ENCODE measurements around the gene PPFIA1.

The PPFIA1 gene

GRCh38 chr11:70298243-70298915, 27.9 kb downstream of the PPFIA1 start:
- Histone ChIP-seq H3K27ac (replicated peaks) (no peak overlapping the region), H3K27me3 (ENCODE audit: insufficient read depth, poor library complexity, severe bottlenecking) (no peaks in the 10 kb centered on the region), H3K4me3 (replicated peaks; ENCODE audit: insufficient read depth, low read length) (no peak overlapping the region)
- TF ChIP-seq GABPA (IDR thresholded peaks at IDR 0.05; ENCODE audit: low read depth) (no peak), POLR2AphosphoS5 (IDR thresholded peaks at IDR 0.05; ENCODE audit: low read depth) (no peak), SPI1 (IDR thresholded peaks at IDR 0.05; ENCODE audit: borderline replicate concordance, low read depth) (no peak)
- TF ChIP-seq, protein P1, sequence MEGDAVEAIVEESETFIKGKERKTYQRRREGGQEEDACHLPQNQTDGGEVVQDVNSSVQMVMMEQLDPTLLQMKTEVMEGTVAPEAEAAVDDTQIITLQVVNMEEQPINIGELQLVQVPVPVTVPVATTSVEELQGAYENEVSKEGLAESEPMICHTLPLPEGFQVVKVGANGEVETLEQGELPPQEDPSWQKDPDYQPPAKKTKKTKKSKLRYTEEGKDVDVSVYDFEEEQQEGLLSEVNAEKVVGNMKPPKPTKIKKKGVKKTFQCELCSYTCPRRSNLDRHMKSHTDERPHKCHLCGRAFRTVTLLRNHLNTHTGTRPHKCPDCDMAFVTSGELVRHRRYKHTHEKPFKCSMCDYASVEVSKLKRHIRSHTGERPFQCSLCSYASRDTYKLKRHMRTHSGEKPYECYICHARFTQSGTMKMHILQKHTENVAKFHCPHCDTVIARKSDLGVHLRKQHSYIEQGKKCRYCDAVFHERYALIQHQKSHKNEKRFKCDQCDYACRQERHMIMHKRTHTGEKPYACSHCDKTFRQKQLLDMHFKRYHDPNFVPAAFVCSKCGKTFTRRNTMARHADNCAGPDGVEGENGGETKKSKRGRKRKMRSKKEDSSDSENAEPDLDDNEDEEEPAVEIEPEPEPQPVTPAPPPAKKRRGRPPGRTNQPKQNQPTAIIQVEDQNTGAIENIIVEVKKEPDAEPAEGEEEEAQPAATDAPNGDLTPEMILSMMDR (IDR thresholded peaks at IDR 0.05; ENCODE audit: insufficient read depth, low read length): no peak
- TF ChIP-seq, protein P2, sequence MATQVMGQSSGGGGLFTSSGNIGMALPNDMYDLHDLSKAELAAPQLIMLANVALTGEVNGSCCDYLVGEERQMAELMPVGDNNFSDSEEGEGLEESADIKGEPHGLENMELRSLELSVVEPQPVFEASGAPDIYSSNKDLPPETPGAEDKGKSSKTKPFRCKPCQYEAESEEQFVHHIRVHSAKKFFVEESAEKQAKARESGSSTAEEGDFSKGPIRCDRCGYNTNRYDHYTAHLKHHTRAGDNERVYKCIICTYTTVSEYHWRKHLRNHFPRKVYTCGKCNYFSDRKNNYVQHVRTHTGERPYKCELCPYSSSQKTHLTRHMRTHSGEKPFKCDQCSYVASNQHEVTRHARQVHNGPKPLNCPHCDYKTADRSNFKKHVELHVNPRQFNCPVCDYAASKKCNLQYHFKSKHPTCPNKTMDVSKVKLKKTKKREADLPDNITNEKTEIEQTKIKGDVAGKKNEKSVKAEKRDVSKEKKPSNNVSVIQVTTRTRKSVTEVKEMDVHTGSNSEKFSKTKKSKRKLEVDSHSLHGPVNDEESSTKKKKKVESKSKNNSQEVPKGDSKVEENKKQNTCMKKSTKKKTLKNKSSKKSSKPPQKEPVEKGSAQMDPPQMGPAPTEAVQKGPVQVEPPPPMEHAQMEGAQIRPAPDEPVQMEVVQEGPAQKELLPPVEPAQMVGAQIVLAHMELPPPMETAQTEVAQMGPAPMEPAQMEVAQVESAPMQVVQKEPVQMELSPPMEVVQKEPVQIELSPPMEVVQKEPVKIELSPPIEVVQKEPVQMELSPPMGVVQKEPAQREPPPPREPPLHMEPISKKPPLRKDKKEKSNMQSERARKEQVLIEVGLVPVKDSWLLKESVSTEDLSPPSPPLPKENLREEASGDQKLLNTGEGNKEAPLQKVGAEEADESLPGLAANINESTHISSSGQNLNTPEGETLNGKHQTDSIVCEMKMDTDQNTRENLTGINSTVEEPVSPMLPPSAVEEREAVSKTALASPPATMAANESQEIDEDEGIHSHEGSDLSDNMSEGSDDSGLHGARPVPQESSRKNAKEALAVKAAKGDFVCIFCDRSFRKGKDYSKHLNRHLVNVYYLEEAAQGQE (IDR thresholded peaks at IDR 0.05; ENCODE audit: insufficient replicate concordance, low read depth): no peak
- no peak for DNase-seq (ENCODE audit: low read depth in 1 of 2, low spot score in 1 of 2)

DNA sequence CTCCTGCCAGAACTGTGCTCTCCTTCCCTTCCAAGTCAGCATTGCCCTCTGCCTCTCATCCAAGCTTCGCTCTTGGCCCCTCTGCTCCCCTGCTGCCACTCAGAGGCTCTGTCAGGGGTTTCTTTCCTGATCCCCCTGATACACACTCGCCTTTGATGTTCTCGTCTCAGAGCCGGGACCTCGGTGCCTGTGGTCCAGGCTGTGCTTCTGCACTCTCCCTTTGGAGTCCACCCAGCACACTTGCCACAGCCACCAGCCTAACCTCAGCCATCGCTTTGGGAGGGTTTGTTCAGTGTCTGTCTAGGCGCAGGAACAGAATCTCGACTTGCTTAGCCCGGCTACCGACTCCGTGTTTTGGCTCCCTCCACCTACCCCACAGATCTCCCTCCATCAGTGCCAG, 29.1 kb downstream of the PPFIA1 start:
- Histone ChIP-seq H3K4me3 (replicated peaks; ENCODE audit: insufficient read depth, low read length) (no peak overlapping the region), H3K27me3 (ENCODE audit: insufficient read depth, poor library complexity, severe bottlenecking) (no peaks in the 10 kb centered on the region), H3K27ac (replicated peaks) (no peak overlapping the region)
- no peak for DNase-seq (ENCODE audit: low read depth in 1 of 2, low spot score in 1 of 2)
- TF ChIP-seq SPI1 (IDR thresholded peaks at IDR 0.05; ENCODE audit: borderline replicate concordance, low read depth) (no peak), GABPA (IDR thresholded peaks at IDR 0.05; ENCODE audit: low read depth) (no peak), POLR2AphosphoS5 (IDR thresholded peaks at IDR 0.05; ENCODE audit: low read depth) (no peak)
- TF ChIP-seq, protein P2 (IDR thresholded peaks at IDR 0.05; ENCODE audit: insufficient replicate concordance, low read depth): no peak
- TF ChIP-seq, protein P1 (IDR thresholded peaks at IDR 0.05; ENCODE audit: insufficient read depth, low read length): no peak

DNA sequence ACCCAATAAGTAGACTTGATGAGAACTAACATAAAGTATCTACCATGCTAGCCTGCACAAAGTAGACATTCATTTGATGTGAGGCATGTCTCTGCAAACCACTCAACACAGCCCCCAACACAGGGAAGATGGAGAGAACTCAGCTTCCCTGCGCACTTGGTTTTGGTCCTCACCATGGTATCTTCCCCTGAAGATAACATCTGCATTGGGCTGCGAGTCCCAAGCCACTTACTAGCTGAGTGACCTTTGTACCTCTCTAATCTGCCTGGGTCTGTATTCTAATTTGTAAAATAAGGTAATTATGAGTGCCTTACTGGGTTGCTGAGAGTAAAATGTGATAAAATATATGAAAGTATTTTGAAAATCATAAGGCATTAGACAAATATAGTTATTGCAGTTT, 30.7 kb downstream of the PPFIA1 start:
- Histone ChIP-seq H3K4me3 (replicated peaks; ENCODE audit: insufficient read depth, low read length) (no peak overlapping the region), H3K27me3 (ENCODE audit: insufficient read depth, poor library complexity, severe bottlenecking) (no peaks in the 10 kb centered on the region), H3K27ac (replicated peaks) (no peak overlapping the region)
- TF ChIP-seq, protein P2 (IDR thresholded peaks at IDR 0.05; ENCODE audit: insufficient replicate concordance, low read depth): no peak
- no peak for TF ChIP-seq POLR2AphosphoS5 (IDR thresholded peaks at IDR 0.05; ENCODE audit: low read depth)
- TF ChIP-seq, protein P1 (IDR thresholded peaks at IDR 0.05; ENCODE audit: insufficient read depth, low read length): no peak
- TF ChIP-seq SPI1 (IDR thresholded peaks at IDR 0.05; ENCODE audit: borderline replicate concordance, low read depth): no peak
- TF ChIP-seq GABPA (IDR thresholded peaks at IDR 0.05; ENCODE audit: low read depth): no peak
- no peak for DNase-seq (ENCODE audit: low read depth in 1 of 2, low spot score in 1 of 2)

All from HL-60 (cell line).